HepG2 (cell line): ENCODE results near the gene KHK. TPM values are rescaled to one million over a fixed set of nuclear protein-coding genes. Genes with fewer than 3 reads are reported as not detected.

ENCODE experiments used
- AGO1 ChIP-seq: fragments of 200-400 bp; formaldehyde crosslinking; IDR thresholded peaks from 2 replicates; pipeline ENCODE4 v1.6.1; 2017; ENCODE audit warnings: mild to moderate bottlenecking, low read depth, low read length, moderate library complexity; ENCODE audit not compliant: poor library complexity, severe bottlenecking
- ARID5B ChIP-seq: IDR thresholded peaks from 2 replicates; pipeline ENCODE4 v1.4.0; 2020; ENCODE audit warnings: mild to moderate bottlenecking, missing genetic modification reagents
- BCLAF1 ChIP-seq: fragments of 450-650 bp; IDR thresholded peaks from 2 replicates; pipeline ENCODE4 v1.6.1; 2017; ENCODE audit warnings: mild to moderate bottlenecking
- ISX ChIP-seq: sonication (generic); formaldehyde crosslinking; conservative IDR thresholded peaks from 2 replicates; pipeline ENCODE4 v1.5.0; 2020; ENCODE audit warnings: missing genetic modification reagents
- JARID2 ChIP-seq: sonication (generic); formaldehyde crosslinking; IDR thresholded peaks from 2 replicates; pipeline ENCODE4 v1.8.1; 2023; ENCODE audit warnings: missing genetic modification reagents, inconsistent platforms; ENCODE audit not compliant: insufficient replicate concordance
- PCBP1 ChIP-seq: fragments of 200-400 bp; formaldehyde crosslinking; IDR thresholded peaks from 2 replicates; pipeline ENCODE4 v1.6.1; 2017; ENCODE audit warnings: mild to moderate bottlenecking, low read depth, low read length, borderline replicate concordance
- RELA ChIP-seq: sonication (generic); formaldehyde crosslinking; IDR thresholded peaks from 2 replicates; pipeline ENCODE4 v1.4.0; 2020; ENCODE audit warnings: missing genetic modification reagents
- SOX6 ChIP-seq, 2 experiments: fragments of 450-650 bp in 1 of 2; sonication (generic) in 1 of 2; formaldehyde crosslinking in 1 of 2; IDR thresholded peaks; 2 replicates each; pipeline versions ENCODE4 v1.4.0 to v1.6.1; 2017 to 2020; ENCODE audit warnings: antibody characterized with exemption in 1 of 2, mild to moderate bottlenecking in 1 of 2, missing genetic modification reagents in 1 of 2
- TBX2 ChIP-seq: sonication (generic); formaldehyde crosslinking; IDR thresholded peaks from 2 replicates; pipeline ENCODE4 v1.5.0; 2020; ENCODE audit warnings: missing genetic modification reagents, mild to moderate bottlenecking, borderline replicate concordance
- ZBTB49 ChIP-seq: sonication (generic); formaldehyde crosslinking; IDR thresholded peaks from 2 replicates; pipeline ENCODE4 v1.4.0; 2020; ENCODE audit warnings: missing genetic modification reagents, borderline replicate concordance
- ZNF263 ChIP-seq: sonication (generic); formaldehyde crosslinking; IDR thresholded peaks from 2 replicates; pipeline ENCODE4 v1.4.0; 2020; ENCODE audit warnings: missing genetic modification reagents
- ZNF33B ChIP-seq: sonication (generic); formaldehyde crosslinking; IDR thresholded peaks from 2 replicates; pipeline ENCODE4 v1.5.1; 2020; ENCODE audit warnings: mild to moderate bottlenecking, missing genetic modification reagents
- ZNF383 ChIP-seq: sonication (generic); formaldehyde crosslinking; IDR thresholded peaks from 2 replicates; pipeline ENCODE4 v1.4.0; 2020; ENCODE audit warnings: missing genetic modification reagents, mild to moderate bottlenecking, borderline replicate concordance
- ZNF430 ChIP-seq: sonication (generic); formaldehyde crosslinking; IDR thresholded peaks from 2 replicates; pipeline ENCODE4 v1.9.0; 2021; ENCODE audit warnings: mild to moderate bottlenecking, missing genetic modification reagents
- ZNF589 ChIP-seq: sonication (generic); formaldehyde crosslinking; conservative IDR thresholded peaks from 2 replicates; pipeline ENCODE4 v1.8.0; 2022; ENCODE audit warnings: mild to moderate bottlenecking, moderate library complexity, missing genetic modification reagents
- ZNF652 ChIP-seq: IDR thresholded peaks from 2 replicates; pipeline ENCODE4 v1.6.1; 2016; ENCODE audit warnings: low read depth, borderline replicate concordance
- polyA plus RNA-seq, 8 experiments: library from polyadenylated mRNA; depleted of rRNA in 3 of 8; stranded (reverse) in 7 of 8; unstranded in 1 of 8; fragments of >200 nt; fragmentation: Illumina TruSeq in 4 of 8; extraction: Trizol in 4 of 8; gene quantifications; 2 replicates each; pipeline versions ENCODE4 v1.2.1 to v1.2.3, GENCODE V29; 2011 to 2016; ENCODE audit warnings: low read depth in 4 of 8, missing spikeins in 1 of 8, mixed read lengths in 1 of 8; ENCODE audit not compliant: insufficient read depth in 1 of 8
- total RNA-seq, 5 experiments: library from RNA; depleted of rRNA; stranded (reverse); fragments of >200 nt; fragmentation: Illumina TruSeq; extraction: Trizol; gene quantifications; 2 replicates each; pipeline ENCODE4 v1.2.3, GENCODE V29; 2016; ENCODE audit warnings: low read depth in 1 of 5
- TF ChIP-seq, protein P1 (sequence below): fragments of 450-650 bp; IDR thresholded peaks from 2 replicates; pipeline ENCODE4 v1.6.1; 2016

Gene KHK
- total and polyA plus RNA-seq, 2 of the 13 experiments (the other 11 are each of a cell fraction or from before 2014, with no cell fraction given) = 40.9 to 99.2 TPM

- TF ChIP-seq PCBP1 (no peak), AGO1 (no peak), ZNF263 (CRISPR knock-in tag) (peak; percentile 98), JARID2 (no peak), ZNF33B (peak; percentile 30; the same call in 1 of the 2 replicates), ZNF430 (peak; percentile 70; the same call in 1 of the 2 replicates), BCLAF1 (no peak), ZBTB49 (CRISPR knock-in tag) (no peak), ARID5B (CRISPR knock-in tag) (peak; percentile 76), ZNF383 (CRISPR knock-in tag) (0 out of 2 replicates have a peak, but pooled peaks have one; percentile 65), SOX6 (IDR thresholded peaks at IDR 0.05) (no peak), SOX6 (CRISPR knock-in tag; IDR thresholded peaks at IDR 0.05) (peak; percentile 60; the same call in 1 of the 2 replicates), ZNF589 (peak; percentile 44; the same call in 1 of the 2 replicates), RELA (no peak), TBX2 (CRISPR knock-in tag) (no peak; the same call in 1 of the 2 replicates), ZNF652 (CRISPR knock-in tag) (no peak), ISX (CRISPR knock-in tag) (no peak)
- TF ChIP-seq, protein P1, sequence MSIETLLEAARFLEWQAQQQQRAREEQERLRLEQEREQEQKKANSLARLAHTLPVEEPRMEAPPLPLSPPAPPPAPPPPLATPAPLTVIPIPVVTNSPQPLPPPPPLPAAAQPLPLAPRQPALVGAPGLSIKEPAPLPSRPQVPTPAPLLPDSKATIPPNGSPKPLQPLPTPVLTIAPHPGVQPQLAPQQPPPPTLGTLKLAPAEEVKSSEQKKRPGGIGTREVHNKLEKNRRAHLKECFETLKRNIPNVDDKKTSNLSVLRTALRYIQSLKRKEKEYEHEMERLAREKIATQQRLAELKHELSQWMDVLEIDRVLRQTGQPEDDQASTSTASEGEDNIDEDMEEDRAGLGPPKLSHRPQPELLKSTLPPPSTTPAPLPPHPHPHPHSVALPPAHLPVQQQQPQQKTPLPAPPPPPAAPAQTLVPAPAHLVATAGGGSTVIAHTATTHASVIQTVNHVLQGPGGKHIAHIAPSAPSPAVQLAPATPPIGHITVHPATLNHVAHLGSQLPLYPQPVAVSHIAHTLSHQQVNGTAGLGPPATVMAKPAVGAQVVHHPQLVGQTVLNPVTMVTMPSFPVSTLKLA = peak; percentile 63
Observed at GRCh38 chr2:27093430-27094352, 7.1 kb downstream of the KHK start (continued).
